AG04450 (cell line): ENCODE measurements around the gene IGDCC3. TPM values are rescaled to one million over a fixed set of nuclear protein-coding genes. Genes with fewer than 3 reads are reported as not detected.

ENCODE experiments used
- CTCF ChIA-PET: fragments of 300-600, 350-600 bp; formaldehyde crosslinking; extraction: SDS; loops from one replicate; lab custom pipeline; 2022; ENCODE audit warnings: antibody characterized with exemption, inconsistent platforms; lab: Charles Lee
- POLR2A ChIA-PET: fragments of 350-600 bp; formaldehyde crosslinking; extraction: SDS; loops from one replicate; lab custom pipeline; 2021; ENCODE audit warnings: antibody characterized with exemption, inconsistent platforms; lab: Yijun Ruan, JAX
- DNase-seq: peaks from one replicate; pipeline ENCODE4 v3.0.0-alpha.2; 2011; ENCODE audit warnings: low read depth, low spot score
- H3K27ac ChIP-seq: one replicate; pipeline ENCODE4 v1.5.1; 2012; ENCODE audit warnings: low read depth, low read length, control low read depth
- H3K27me3 ChIP-seq: one replicate; pipeline ENCODE4 v1.6.0; 2012; ENCODE audit warnings: low read length; ENCODE audit not compliant: control insufficient read depth, insufficient read depth
- H3K4me3 ChIP-seq: 2 replicates; pipeline ENCODE4 v1.5.1; 2011; ENCODE audit warnings: mild to moderate bottlenecking, low read depth, low read length, control low read depth
- H3K9me3 ChIP-seq: 2 replicates; pipeline ENCODE4 v1.5.1; 2012; ENCODE audit warnings: low read length; ENCODE audit not compliant: control insufficient read depth, insufficient read depth
- polyA plus RNA-seq: library from polyadenylated mRNA; depleted of rRNA; stranded (reverse); fragments of >200 nt; gene quantifications from 2 replicates; pipeline ENCODE4 v1.2.3, GENCODE V29; 2011
- TF ChIP-seq, protein P1 (sequence below): IDR thresholded peaks from 2 replicates; pipeline ENCODE4 v1.5.1; 2011; ENCODE audit warnings: low read depth, low read length, control low read depth, inconsistent platforms

Gene IGDCC3
- polyA plus RNA-seq, 1 experiment, result 0.11 TPM

DNA sequence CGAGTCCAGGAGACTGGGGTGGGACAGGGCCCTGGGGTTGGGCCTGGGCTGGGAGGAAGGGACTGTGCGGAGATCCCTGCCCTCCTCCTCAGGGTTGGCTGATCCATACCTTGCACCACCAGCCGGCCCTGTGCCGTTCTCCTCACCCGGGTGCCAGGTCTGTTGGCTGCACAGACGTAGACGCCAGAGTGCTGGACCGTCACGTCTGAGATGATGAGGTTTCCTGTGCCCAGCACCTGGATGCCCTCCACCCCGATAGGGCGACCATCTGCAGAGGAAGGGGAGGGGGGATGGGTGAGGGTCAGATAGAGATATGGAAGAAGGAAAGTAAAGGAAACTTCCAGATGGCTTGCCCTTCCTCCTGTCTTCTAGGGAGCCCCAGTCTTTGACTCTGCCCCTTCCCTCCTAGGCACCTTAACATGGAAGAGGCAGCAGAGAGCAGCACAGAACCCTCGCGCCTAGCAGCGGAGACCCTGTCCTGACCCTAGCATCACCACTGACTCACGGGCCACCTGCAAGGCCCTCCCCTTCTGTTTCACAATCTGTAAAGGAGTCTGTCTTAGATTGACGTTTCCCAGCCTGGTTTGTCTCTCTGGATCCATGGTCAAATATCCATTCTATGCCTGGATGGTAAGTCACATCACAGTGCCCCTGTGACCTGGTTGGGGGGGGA lies 44.5 kb downstream of the IGDCC3 start:
- peaks cover 51% of the 10 kb centered on the region for H3K27me3 ChIP-seq
- ChIA-PET CTCF (no interaction called here), POLR2A (interaction anchor here (0.6 kb wide), 1 partner anchor 41 kb away, joined by 4 read pairs; no protein-coding TSS in a partner anchor)
- H3K9me3 ChIP-seq, result no peaks in the 10 kb centered on the region; the same call in 1 of the 2 replicates
- H3K4me3 ChIP-seq, result no peak overlapping the region
- TF ChIP-seq, protein P1, sequence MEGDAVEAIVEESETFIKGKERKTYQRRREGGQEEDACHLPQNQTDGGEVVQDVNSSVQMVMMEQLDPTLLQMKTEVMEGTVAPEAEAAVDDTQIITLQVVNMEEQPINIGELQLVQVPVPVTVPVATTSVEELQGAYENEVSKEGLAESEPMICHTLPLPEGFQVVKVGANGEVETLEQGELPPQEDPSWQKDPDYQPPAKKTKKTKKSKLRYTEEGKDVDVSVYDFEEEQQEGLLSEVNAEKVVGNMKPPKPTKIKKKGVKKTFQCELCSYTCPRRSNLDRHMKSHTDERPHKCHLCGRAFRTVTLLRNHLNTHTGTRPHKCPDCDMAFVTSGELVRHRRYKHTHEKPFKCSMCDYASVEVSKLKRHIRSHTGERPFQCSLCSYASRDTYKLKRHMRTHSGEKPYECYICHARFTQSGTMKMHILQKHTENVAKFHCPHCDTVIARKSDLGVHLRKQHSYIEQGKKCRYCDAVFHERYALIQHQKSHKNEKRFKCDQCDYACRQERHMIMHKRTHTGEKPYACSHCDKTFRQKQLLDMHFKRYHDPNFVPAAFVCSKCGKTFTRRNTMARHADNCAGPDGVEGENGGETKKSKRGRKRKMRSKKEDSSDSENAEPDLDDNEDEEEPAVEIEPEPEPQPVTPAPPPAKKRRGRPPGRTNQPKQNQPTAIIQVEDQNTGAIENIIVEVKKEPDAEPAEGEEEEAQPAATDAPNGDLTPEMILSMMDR, result no peak
- DNase-seq, result no peak
- H3K27ac ChIP-seq, result no peak overlapping the region

DNA sequence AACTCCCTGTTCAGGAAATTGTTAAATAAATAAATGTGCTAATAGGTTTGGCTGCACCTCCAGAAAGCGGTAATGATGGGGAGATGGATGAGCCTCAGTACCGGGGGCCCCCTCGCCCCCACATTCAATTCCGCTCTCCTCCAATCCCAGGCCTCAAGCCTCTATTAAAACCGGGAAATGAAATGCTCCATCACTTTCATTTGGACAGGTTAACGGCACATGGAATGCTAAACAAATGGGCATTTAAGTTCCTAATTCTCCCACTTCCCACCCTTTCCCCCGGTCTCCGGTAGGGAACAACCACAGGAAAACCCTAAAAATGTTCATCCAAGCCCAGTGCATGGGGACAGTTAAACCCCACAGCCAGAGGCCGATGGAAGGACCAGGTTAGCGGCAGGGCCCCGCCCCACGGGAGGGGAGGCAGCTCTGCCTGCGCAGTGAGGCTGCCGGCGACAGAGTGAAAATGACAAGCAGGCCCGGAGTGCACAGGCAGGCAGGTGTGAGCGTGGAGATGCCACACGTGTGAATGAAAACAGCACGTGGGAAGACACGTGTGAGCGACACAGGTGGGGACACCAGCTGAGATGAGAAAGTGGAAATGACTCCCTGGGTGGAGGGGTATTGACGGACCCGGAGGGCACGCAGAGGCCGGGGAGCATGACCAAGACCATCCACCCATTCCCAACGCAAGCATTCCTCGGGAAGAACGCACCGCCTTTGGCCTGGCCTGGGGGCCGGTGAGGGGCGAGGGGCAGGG lies 45.2 kb downstream of the IGDCC3 start:
- Histone ChIP-seq H3K27ac (no peak overlapping the region), H3K4me3 (no peak overlapping the region), H3K27me3 (peaks cover 46% of the 10 kb centered on the region), H3K9me3 (no peaks in the 10 kb centered on the region; the same call in 1 of the 2 replicates)
- CTCF ChIA-PET, result no interaction called here
- TF ChIP-seq, protein P1, result no peak
- POLR2A ChIA-PET, result no interaction called here
- DNase-seq, result no peak

DNA sequence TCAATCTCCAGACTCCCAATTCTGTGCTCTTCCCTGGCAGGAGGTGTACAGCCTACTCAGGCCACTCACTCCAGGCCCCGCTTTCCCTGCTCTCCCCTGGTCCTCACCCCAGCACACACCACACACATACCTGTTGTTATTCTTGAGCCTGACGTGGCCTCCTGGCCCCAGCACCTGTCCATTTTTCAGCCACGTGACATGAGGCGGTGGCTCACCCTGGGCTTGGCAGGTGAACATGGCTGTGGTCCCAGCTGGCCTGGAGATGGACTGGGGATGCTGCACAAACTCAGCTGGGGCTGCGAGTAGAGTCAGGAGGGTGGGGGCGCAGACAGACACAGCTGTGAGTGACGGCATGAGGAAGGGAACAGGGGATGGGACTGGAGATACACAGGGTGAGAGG lies 46.0 kb downstream of the IGDCC3 start:
- peaks cover 49% of the 10 kb centered on the region for H3K27me3 ChIP-seq
- CTCF ChIA-PET, result no interaction called here
- POLR2A ChIA-PET, result no interaction called here
- TF ChIP-seq, protein P1, result no peak
- H3K4me3 ChIP-seq, result no peak overlapping the region
- no peak for DNase-seq
- no peak overlapping the region for H3K27ac ChIP-seq
- H3K9me3 ChIP-seq, result no peaks in the 10 kb centered on the region; the same call in 1 of the 2 replicates

DNA sequence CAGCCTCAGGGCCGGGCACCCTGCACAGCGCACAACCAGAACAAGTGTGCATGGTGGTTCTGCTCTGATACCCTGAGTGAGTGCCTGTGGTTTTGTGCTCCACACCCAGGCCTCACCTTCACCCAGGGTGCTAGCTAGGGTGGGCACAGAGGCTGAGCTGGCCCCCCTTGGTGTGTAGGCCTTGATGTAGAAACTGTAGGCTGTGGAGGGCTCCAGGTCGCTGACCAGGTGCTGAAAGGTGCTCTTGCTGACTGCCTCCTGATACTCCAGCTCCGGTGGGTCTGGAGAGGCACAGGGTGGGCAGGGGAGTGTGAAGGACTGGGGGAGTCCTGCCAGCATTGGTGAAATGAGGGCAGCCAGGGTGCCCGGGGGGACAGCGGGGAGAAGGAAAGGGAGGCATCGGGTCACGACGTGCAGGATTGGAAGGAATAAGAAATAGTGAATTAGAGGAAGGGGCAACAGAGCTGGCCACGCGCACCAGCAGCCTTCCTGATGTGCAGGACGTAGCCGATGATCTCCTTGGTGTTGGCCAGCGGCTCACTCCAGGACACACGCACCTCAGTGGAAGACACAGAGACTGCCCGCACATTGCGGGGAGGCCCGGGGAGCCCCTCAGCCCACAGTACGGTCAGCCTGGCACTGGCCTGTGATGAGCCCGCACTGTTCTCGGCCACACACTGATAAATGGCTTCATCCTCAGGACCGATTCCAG lies 46.7 kb downstream of the IGDCC3 start:
- Histone ChIP-seq H3K27me3 (peaks cover 42% of the 10 kb centered on the region), H3K27ac (no peak overlapping the region), H3K9me3 (no peaks in the 10 kb centered on the region; the same call in 1 of the 2 replicates), H3K4me3 (no peak overlapping the region)
- TF ChIP-seq, protein P1, result no peak
- POLR2A ChIA-PET, result no interaction called here
- no peak for DNase-seq
- CTCF ChIA-PET, result interaction anchor here (1.0 kb wide), 1 partner anchor 11 kb away, joined by 3 read pairs; no protein-coding TSS in a partner anchor
